K562 (cell line): ENCODE data around the gene KCNK10.

Experiments used
- POLR2A ChIP-seq: fragments of 450-650 bp; conservative IDR thresholded peaks from 2 replicates; pipeline ENCODE4 v1.6.1; 2016
- YBX1 ChIP-seq: fragments of 450-650 bp; IDR thresholded peaks from 2 replicates; pipeline ENCODE4 v1.7.1; 2016; ENCODE audit warnings: mild to moderate bottlenecking
- YY1 ChIP-seq, 3 experiments: IDR thresholded peaks; 2 replicates each; pipeline ENCODE4 v1.6.1; 2011; ENCODE audit warnings: low read length in 2 of 3, mild to moderate bottlenecking in 2 of 3, moderate library complexity in 2 of 3, borderline replicate concordance in 1 of 3, control low read depth in 1 of 3, low read depth in 1 of 3; ENCODE audit not compliant: insufficient read depth in 3 of 3, insufficient replicate concordance in 2 of 3, control insufficient read depth in 1 of 3, insufficient read length in 1 of 3; ENCODE audit errors: extremely low read depth in 1 of 3

DNA sequence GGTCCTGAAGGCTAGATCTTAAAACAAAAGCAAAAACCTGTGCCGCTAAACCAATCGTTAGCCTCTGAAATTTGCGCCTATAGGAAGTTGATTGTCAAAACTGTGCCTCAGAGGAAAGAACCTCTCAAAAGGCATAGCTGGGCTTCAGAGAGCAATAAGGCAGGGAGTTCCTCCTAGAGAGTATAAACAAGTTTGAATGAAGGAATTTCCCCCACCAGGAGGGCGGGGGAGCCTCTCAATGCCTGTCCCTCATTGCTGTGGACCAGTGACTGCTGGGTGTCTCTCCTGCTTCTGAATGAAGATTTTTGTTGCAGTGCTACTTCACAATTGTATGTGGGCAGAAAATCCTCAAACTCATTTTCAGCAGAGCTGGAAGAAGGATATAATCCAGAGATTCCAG is 88.6 kb downstream of the KCNK10 start:
- no peak for TF ChIP-seq YBX1
- TF ChIP-seq POLR2A = no peak
- TF ChIP-seq YY1 (IDR thresholded peaks at IDR 0.05; ENCODE audit: borderline replicate concordance in 1 of 3, control insufficient read depth in 1 of 3, extremely low read depth in 1 of 3, insufficient read depth in 3 of 3, insufficient read length in 1 of 3, insufficient replicate concordance in 2 of 3, low read depth in 1 of 3, low read length in 2 of 3) = no peak
